Activated CD4-positive, alpha-beta T cell treated with anti-CD3 and anti-CD28 coated beads for 1 hour (primary cell): Measurements from ENCODE around the gene LCN15.
"Not testable (repeated sequence)": the region's sequence is repeated elsewhere in the genome, so short reads cannot be mapped to it uniquely, and the experiment has no call there.

Experiments used
- DNase-seq: peaks from one replicate; pipeline ENCODE4 v3.0.0-alpha.2; 2020

The LCN15 gene

DNA sequence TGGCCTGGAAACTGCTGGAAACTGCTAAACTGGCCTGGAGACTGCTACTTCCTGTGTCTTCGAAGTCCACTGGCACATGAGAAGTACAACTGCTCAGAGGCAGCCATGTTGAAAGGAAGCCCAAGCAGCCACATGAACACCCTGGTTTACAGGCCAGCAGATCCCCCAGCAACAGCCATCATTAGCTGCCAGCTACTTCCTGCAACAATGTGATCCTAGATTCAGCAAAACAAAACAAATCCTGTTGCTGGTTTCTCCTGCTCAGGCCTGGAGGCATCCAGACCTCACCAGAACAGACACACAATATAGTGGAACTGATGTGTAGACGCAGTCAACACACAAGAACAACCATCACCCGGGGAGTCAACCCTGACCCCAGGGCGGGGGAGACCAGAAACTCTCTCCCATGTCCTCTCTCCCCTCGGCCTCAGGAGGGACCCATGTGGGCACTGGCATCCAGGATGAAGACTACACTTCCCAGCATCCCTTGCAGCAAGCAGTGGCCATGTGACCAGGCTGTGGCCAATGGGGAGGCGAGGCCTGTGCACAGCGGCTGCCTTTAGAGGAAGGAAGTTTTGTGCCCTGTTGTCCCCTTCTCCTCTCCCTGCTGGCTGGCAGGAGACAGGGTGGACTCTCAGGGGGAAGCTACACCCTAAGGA, 9.2 kb upstream of the LCN15 start:
- no peak for DNase-seq

DNA sequence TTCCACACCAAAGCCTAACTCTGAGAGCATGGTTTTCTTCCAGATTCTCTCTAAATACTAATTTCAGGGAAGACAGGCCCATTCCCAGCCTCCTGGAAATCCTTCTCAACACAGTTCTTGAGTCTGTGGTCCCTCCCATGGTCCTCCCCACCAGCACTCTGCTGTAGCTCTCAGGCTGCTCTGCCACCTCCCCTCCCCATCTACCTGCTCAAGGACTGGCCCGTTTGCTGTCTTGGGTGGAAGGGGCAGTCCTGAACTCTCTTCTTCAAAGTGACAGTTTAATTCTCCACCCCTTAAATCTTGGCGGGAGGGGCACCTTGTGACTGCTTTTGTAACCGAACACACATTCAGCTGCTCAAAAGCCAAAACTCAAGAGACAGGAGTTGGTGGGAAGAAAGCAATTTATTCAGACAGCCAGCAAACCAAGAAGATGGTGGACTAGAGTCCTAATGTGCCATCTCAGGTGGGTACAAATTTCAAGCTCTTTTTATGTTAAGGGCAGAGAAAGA, 7.6 kb upstream of the LCN15 start:
- no peak for DNase-seq

DNA sequence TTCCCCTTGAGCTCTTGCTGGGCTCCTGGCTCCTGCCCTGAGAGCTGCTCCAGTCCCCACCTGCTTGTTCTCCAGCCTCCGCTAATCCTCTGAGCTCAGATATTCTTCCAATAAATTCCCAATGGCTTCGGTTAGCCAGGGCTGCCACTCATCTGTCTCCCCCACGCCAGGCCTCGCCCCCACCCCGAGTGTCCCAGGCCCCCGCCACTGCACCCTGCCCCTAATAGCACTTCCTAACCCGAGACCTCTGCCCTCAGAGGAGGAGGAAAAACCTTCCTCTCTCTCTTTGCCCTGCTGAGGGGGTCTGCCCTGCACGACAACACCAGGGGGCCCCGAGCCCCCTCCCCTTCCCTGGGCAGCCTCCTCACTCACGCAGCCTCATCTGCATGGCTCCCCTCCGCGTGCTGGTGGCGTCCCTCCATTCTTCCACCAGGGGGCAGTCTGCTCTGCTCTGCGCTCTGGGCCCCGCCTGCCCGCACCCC, 5.4 kb upstream of the LCN15 start:
- DNase-seq = no peak

DNA sequence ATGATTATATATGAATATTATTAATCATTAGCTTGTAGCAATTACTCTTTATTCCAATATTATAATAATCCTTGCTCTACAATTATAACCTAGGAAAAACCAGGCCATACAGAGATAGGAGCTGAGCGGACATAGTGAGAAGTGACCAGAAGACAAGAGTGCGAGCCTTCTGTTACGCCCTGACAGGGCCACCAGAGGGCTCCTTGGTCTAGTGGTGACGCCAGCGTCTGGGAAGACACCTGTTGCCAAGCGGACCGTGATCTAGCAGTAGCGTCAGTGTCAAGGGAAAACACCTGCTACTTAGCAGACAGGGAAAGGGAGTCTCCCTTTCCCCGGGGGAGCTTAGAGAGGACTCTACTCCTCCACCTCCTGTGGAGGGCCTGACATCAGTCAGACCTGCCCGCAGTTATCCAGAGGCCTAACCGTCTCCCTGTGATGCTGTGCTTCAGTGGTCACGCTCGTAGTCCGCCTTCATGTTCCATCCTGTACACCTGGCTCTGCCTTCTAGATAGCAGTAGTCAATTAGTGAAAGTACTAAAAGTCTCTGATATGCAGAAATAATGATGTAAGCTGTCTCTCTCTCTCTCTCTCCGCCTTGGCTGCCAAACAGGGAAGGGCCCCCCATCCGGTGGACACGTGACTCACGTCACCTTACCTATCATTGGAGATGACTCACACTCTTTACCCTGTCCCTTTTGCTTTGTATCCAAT, 2.2 kb upstream of the LCN15 start:
- DNase-seq = not testable (repeated sequence)

DNA sequence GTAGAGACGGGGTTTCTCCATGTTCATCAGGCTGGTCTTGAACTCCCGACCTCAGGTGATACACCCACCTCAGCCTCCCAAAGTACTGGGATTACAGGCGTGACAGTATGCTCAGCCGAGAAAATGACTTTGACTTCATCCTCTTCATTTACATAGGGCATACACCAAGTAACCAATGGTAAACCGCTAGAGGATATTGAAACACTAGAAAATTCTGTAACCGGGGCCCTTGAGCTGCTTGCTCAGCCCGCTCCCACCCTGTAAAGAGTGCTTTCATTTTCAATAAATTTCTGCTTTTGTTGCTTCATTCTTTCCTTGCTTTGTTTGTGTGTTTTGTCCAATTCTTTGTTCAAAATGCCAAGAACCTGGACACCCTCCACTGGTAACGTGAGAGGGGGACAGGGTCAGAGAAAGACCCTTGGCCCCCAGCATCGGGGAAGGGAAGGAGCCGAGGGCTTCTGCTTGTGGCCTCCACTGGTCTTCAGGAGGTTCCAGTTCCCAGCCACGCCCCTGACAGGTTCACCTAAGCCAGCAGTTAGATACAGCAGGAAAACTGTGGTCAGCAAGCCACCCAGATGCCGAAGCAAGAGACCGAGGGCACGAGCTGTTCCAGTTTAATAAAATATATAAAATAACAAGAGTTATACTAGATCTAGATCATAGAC, 1.6 kb upstream of the LCN15 start:
- not testable (repeated sequence) for DNase-seq

DNA sequence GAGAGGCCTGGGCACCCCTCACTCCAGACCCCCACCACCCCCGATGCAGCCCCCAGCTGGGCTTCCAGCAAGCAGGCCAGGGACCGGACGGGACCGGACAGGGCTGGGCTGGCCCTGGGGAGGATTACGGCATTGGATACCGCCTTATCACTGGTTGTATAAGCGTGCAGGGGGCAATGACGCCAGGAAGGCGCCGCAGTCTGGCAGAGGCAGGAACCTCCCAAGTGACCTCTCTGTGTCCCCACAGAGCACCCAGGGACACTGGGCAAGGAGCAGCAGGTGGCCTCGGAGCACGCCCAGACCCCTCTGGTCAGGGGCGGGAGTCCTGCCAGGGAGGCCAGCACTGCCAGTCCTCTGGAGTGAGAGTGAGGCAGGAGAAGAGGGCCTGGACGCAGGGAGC, 723 bp upstream of the LCN15 start:
- no peak for DNase-seq

DNA sequence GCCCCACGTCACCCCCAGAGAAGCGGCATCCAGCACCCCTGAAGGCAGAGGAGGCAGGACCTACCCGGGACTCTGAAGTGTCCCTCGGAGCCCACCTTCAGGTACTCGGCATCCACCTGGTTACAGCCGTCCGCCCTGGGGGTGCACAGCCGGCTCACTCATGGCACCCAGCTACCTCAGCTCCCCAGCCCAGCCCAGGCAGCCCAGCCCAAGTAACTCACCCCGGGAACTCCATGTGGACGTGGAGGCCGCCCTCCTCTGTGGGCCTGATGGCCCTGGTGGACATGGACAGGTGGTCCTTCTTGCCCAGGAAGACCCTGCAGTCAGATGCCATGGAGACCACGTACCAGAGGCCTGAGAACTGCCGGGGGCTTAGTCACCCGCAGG, 676 bp downstream of the LCN15 start:
- DNase-seq = no peak

DNA sequence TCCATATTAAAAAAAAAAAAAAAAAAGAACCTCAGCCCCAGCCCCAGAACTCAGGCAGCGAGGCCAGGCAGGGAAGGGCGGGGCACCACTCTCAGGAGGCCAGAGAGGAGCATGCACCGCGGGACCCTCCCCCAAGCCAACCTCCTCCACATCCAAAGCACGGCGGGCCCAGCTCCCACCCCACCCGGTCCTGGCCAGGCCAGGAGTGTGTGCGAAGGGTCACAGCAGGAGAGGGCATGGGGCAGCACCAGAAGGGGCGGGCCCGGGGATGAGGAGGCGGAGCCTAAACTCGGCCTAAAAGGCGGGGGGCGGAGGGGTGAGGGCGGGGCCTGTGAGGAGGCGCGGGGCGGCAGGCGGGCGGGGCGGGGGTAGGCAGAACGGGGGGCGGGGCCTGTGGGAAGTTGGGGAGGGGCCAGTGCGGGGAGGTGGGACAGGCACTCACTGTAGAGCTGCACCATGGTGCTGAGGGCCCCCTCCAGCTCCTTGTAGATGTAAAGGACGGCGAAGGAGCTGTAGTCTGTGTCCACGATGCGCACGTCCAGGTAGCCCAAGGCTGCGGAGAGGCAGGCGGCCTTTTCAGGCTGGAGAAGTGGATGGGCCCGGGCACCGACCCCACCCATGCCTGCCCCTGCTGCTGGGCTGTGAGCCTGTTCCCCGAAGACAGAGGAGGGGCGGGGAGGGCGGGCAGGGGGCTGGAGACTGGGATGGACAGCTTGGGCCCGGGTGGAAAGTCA, 1.2 kb downstream of the LCN15 start:
- DNase-seq = no peak

DNA sequence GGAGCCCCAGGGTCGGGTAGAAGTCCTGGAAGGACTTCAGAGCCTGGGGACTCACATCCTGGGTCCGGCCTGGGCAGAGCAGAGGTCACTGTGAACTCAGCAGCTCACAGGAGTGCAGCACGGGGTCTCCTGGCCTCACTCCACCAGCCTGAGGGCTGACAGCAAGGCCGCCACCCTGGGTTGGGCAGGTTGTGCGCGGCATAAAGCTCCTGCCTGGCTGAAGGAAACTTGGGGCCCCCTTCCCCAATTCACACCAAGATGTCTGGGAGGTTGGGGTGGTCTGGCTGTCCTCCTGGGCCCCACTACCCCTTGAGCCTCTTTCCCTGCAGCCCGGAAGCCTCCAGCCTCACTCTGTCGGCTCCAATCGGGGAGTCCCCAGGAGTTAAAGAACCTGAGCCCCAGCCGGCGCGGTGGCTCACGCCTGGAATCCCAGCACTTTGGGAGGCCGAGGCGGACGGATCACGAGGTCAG, 2.1 kb downstream of the LCN15 start:
- no peak for DNase-seq

DNA sequence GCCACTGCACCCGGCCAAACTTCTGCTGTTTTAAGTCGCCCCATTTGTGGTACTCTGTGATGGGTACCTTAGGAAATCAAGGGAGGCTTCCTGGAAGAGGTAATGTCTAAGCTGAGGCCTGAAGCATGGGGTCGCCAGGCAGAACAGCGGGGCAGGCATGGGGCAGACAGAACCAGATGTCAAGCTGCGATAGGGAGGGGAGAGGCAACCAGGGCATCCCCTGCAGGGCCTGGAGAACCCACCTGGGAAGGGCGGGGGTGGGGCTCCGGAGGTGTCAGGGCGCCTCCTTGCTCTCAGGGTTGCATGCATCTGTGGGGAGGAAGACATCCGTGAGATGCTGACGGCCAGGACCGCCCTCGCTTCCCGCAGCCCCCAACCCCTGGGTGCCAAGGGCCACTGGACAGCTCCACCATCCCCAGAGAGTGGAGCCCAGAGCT, 2.8 kb downstream of the LCN15 start:
- DNase-seq = no peak

DNA sequence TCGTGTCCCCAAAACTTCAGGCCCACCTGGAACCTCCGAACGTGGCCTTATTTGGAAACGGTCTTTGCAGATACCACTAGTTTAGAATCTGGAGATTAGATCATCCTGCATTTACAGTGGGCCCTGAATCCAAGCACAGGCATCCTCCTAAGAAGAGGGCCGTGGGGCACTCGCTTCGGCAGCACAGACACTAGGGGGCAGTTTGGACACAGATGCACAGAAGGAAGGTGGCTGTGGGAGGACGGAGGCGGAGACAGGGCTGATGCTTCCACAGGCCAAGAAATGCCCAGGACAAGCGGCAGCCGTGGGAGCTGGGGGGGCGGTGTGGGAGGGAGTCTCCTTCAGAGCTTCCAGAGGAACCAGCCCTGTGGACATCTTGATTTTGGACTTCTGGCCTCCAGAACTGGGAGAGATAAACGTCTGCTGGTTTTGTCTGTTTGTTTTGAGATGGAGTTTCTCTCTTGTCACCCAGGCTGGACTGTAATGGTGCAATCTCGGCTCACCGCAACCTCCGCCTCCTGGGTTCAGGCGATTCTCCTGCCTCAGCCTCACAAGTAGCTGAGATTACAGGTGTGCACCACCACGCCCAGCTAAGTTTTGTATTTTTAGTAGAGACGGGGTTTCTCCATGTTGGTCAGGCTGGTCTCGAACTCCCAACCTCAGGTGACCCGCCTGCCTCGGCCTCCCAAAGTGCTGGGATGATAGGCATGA, 3.3 kb downstream of the LCN15 start:
- DNase-seq = not testable (repeated sequence)

DNA sequence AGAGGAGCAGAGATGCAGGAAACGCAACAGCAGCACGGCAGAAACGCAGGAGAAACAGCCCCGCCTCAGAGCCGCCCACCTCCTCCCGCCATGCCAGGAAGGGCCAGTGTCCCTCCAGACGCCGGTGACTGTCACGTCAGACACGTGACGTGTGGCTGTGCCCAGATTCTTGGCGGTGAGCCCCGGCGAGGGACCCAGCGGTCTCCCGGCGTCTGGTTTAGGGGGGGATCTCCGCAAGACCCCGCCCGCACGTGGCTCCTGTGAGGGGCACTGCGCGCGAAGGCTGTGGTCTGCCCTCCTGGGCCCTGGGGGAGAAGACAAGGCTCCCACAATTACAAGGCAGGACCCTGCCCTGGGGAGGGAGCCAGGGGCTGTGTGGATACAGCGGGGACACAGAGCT, 3.9 kb downstream of the LCN15 start:
- no peak for DNase-seq

DNA sequence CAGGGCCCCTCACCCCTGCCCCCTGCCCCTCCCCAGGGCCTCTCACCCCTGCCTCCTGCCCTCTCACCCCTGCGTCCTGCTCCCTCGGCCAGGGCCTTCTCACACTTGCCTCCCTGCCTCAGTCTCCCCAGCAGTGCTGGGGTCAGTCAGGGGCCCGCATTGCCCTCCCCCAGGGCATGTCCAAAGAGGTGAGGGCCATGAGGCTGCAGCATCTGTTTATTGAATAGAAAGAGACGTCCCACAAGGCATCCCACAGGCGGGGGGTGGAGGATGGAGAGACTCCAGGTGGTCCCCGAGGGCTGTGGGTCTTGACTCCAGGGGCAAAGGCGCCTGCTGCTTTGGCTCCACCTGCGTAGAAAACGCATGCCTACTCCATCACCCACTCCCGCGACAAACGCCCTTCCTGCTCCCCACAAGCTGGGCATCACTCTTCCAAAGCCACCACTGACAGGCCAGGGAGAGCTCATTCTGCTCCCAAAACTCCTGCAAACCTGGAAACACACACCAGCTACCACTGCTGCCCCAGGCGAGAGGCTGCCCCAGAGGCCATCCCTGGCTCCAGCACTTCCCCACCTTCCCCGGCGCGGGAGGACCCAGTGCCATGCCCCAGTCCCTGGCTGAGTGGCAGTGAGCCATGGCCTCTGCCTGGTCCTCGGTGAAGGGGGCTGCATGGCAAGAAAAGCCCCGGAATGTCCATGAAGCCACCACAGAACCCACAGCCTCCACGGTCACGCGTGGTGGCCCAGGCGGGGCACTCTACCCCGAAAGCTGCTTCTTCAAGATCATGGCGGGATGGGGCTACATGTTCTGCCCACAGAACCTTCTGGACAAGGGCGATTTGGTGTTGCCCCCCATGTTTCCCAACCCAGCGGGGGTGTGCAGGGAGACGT, 4.6 kb downstream of the LCN15 start:
- no peak for DNase-seq

DNA sequence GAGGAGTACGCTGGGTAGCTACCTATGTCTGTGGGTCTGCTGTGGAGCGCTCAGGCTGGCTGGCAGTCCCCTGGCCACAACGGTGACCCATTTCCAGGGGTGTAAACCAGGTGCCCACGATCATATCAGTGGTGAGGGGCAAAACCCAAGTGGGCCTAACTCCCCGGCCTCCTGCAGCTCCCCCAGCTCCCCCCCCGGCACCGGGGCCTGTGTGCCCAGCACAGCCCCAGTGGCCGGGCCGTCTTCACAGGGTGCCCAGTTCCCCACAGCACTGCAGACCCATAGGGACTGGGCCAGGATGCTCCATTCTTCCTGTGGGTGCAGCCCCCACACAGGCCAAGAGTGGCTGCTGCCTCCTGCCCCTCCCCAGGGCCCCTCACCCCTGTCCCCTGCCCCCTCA, 5.3 kb downstream of the LCN15 start:
- DNase-seq = no peak

DNA sequence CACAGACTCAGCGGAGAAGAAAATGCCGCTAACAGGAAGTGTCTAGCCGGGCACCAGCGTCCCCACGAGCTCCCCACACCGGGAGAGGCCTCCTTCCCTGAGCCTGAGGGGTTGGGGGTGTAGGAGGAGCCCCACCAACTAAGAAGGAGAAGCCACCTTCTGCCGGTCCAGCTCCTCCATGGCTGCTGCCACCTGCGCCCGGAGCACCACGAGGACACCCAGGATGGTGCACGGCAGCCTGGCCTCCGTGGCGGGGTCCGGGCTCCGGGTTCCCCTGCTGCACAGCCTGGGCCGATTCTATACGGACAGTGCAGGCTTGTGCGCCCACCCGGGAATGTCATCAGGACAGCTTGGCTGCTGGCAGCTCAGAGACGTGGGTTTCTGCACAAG, 6.6 kb downstream of the LCN15 start:
- DNase-seq = no peak

DNA sequence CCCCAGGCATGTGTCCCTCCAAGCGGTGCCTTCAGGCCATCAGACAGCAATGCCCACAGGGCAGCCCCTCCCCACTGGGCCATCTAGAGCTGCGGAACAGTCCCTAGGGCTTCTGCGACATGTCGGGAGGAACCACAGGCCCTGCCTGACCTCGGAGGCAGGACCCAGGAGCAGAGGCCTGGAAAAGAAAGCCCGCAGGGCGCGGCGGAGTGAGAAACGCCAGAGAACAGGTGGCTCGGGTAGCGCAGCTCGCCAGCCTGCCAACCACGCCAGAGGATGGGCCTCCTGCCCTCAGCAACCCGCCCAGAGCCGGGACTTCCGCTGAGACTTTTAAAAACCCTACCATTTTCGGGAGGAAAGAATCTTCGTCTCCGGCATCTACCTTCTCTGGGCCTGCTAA, 7.0 kb downstream of the LCN15 start:
- DNase-seq = no peak

DNA sequence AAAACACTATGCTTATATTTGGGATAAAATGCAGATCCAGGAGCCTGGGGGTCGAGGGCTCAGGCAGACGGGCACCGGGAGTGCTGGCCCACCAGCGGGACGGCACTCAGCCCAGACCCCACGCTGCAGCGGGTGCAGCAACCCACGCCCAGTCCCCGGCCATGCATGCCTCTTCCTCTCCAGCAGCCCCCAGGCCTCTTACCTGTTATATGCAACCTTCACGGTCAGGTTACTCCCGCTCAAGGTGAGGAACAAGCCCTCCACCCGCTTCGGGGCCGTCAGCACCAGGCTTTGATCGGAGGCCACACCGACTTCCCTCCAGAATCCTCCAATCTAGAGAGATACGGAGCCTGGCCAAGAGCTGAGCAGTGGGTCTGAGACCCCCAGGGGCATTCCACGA, 7.5 kb downstream of the LCN15 start:
- DNase-seq = no peak

DNA sequence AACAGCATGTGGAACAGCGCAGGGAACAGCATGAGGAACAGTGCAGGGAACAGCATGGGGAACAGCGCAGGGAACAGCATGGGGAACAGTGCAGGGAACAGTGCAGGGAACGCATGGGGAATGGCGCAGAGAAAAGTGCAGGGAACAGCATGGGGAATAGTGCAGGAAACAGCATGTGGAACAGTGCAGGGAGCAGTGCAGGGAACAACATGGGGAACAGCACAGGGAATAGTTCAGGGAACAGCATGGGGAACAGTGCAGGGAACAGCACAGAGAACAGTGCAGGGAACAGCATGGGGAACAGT, 8.2 kb downstream of the LCN15 start:
- no peak for DNase-seq

DNA sequence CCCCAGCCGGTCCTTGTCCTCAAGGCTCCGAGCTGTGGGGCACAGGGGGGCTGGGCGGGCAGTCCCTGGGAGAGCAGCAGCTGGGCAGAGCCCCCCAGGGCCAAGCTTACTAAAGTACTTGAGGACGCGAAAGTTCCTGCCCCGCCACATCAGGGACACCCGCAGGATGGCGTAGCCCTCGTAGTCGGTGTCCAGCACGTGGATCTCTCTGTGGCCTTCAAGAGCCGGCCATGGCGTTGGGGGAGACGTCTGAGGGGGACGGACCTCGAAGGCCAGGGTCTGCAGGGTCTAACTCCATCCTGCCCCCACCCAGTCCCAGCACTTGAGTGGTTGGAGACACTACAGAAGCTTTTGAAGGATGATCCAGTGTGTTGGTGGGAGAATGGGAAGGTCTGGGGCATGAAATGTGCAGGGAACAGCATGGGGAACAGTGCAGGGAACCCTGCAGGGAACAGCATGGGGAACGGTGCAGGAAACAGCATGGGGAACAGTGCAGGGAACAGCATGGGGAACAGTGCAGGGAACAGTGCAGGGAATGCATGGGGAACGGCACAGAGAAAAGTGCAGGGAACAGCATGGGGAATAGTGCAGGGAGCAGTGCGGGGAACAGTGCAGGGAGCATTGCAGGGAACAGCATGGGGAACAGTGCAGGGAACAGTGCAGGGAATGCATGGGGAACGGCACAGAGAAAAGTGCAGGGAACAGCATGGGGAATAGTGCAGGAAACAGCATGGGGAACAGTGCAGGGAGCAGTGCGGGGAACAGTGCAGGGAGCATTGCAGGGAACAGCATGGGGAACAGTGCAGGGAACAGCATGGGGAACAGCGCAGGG, 8.8 kb downstream of the LCN15 start:
- not testable (repeated sequence) for DNase-seq

DNA sequence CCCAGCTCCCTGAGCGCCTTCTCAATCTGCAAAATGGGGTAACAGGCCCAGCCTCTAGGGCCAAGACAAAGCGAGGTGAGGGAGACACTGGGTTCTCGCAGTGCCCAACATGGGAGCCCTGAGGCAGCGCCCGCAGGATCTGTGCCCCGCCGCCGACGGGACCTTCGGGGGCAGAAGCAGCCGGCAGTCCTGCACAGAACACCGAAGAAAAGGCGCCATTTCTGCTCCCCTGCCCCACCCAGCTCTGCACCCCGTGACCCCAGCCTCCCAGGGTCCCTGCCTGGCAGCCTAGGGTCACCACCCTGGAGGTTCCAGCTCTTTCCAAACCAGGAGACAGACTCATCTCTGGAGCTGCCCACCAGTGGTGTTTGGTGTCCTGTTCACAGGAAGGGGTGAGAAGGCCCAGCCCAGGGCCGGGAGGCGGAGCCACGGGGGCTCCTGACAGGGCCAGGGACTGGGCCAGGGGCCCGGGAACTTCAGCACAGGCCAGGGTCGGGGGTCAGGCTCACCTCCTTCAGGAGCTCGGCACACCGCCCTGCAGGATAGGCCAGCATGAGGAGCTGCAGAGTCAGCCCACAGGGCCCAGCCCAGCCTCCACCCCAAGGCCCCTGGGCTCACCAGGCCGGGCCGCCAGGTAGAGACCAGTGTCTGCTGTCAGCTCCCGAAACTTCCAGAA, 9.6 kb downstream of the LCN15 start:
- no peak for DNase-seq
